Pericardium fibroblast (primary cell): Measurements from ENCODE around the gene TNS4. TPM values are rescaled to one million over a fixed set of nuclear protein-coding genes. Genes with fewer than 3 reads are reported as not detected.

Experiments
- total RNA-seq: library from RNA; depleted of rRNA; stranded (reverse); fragments of >200 nt; gene quantifications from 2 replicates; pipeline ENCODE4 v1.2.3, GENCODE V29; 2015

TNS4 gene, protein sequence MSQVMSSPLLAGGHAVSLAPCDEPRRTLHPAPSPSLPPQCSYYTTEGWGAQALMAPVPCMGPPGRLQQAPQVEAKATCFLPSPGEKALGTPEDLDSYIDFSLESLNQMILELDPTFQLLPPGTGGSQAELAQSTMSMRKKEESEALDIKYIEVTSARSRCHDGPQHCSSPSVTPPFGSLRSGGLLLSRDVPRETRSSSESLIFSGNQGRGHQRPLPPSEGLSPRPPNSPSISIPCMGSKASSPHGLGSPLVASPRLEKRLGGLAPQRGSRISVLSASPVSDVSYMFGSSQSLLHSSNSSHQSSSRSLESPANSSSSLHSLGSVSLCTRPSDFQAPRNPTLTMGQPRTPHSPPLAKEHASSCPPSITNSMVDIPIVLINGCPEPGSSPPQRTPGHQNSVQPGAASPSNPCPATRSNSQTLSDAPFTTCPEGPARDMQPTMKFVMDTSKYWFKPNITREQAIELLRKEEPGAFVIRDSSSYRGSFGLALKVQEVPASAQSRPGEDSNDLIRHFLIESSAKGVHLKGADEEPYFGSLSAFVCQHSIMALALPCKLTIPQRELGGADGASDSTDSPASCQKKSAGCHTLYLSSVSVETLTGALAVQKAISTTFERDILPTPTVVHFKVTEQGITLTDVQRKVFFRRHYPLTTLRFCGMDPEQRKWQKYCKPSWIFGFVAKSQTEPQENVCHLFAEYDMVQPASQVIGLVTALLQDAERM
- 7.5 TPM in 1 of 2 replicates, not detected in the other for total RNA-seq

DNA sequence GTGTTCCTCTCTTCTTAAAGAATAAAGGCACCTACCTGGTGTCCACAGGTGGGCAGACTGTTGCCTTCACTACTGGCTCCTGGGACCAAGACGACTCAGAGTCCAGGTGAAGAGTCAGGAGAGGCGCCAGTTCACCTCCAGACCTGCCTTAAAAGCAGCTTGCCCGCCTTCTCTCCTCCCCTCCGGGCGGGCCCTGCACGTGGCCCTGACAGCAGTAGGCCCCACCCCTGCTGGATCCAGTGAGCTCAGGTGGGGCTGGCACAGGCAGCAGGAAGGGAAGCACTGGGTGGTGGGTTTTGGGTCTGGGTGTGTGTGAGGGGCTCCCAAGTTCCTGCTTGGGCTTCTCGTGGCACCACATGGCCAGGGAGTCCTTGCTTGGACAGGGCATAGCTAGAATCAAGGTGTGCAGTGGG lies at the start of gene TNS4:
TNS4 (minus strand) TSS at position 125 of the 413 bp plus-strand sequence. CDS start 5,198 bp downstream, outside the sequence.

DNA sequence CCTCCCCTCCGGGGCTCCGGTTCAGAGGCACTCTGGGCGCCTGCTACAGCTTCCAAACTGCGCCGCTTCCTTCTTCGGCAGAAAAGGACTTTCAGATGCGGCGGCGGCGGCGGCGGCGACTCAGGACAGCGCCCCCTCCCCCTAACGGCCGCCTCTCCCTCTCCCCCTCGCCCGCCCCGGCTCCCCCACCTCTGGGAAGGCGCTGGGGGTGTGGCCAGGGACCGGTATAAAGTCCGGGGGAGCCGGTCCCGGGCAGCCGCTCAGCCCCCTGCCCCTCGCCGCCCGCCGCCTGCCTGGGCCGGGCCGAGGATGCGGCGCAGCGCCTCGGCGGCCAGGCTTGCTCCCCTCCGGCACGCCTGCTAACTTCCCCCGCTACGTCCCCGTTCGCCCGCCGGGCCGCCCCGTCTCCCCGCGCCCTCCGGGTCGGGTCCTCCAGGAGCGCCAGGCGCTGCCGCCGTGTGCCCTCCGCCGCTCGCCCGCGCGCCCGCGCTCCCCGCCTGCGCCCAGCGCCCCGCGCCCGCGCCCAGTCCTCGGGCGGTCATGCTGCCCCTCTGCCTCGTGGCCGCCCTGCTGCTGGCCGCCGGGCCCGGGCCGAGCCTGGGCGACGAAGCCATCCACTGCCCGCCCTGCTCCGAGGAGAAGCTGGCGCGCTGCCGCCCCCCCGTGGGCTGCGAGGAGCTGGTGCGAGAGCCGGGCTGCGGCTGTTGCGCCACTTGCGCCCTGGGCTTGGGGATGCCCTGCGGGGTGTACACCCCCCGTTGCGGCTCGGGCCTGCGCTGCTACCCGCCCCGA lies 58.0 kb downstream of the TNS4 start, which contains the start of gene IGFBP4:
IGFBP4 (plus strand) TSS at position 255 of the 792 bp plus-strand sequence; CDS start at position 541, 286 bp downstream.

Other genes starting within 250 kb of the TNS4 start
- gene CDC6, start 213.7 kb downstream of the TNS4 start, total RNA-seq = 0.93 and 1.3 TPM in 2 replicates
- 52.8 and 61.3 TPM in 2 replicates for gene RARA, start 192.4 kb downstream of the TNS4 start, total RNA-seq
- 1.4 and 6.9 TPM in 2 replicates for gene GJD3, start 136.9 kb downstream of the TNS4 start, total RNA-seq
- 3.1 and 6.3 TPM in 2 replicates for gene TOP2A, start 83.7 kb downstream of the TNS4 start, total RNA-seq
- 377 and 471 TPM in 2 replicates for gene IGFBP4, start 58.2 kb downstream of the TNS4 start, total RNA-seq
- gene CCR7, start 63.8 kb upstream of the TNS4 start, total RNA-seq = not detected in 2 replicates
- gene SMARCE1, start 146.2 kb upstream of the TNS4 start, total RNA-seq = 59.0 and 85.1 TPM in 2 replicates
- gene KRT222, start 163.6 kb upstream of the TNS4 start, total RNA-seq = not detected in 2 replicates
- not detected in 2 replicates for gene KRT24, start 202.1 kb upstream of the TNS4 start, total RNA-seq